GM18867 (cell line): ENCODE data around the gene CCDC148.
A peak's percentile ranks its signal among the peaks of the same experiment; 100 is the strongest.

ENCODE experiments used
- ATAC-seq: cut with Tn5 transposase; IDR thresholded peaks from one replicate; pipeline ENCODE4 v1.9.1; 2021; ENCODE audit warnings: mild to moderate bottlenecking, moderate library complexity; ENCODE audit not compliant: unreplicated experiment

Gene CCDC148

GRCh38 chr2:158184556-158185343, 271.8 kb downstream of the CCDC148 start:
- no peak for ATAC-seq

GRCh38 chr2:158184001-158184400, 272.6 kb downstream of the CCDC148 start:
- ATAC-seq, result no peak

GRCh38 chr2:158182676-158183295, 273.8 kb downstream of the CCDC148 start:
- ATAC-seq, result no peak

GRCh38 chr2:158181171-158181570, 275.4 kb downstream of the CCDC148 start:
- no peak for ATAC-seq

- ATAC-seq, result peak; percentile 55
Observed at GRCh38 chr2:158179660-158180059, 276.9 kb downstream of the CCDC148 start.

GRCh38 chr2:158178646-158179045, 277.9 kb downstream of the CCDC148 start:
- no peak for ATAC-seq

- ATAC-seq, result peak; percentile 58
Observed at GRCh38 chr2:158174956-158175355, 281.6 kb downstream of the CCDC148 start.

GRCh38 chr2:158174495-158174894, 282.1 kb downstream of the CCDC148 start:
- peak; percentile 47 for ATAC-seq

GRCh38 chr2:158172719-158173118, 283.8 kb downstream of the CCDC148 start:
- ATAC-seq, result no peak

GRCh38 chr2:158154596-158154995, 302.0 kb downstream of the CCDC148 start:
- ATAC-seq, result no peak

- no peak for ATAC-seq
Observed at GRCh38 chr2:158153270-158154015, 303.1 kb downstream of the CCDC148 start.

GRCh38 chr2:158144914-158145625, 311.5 kb downstream of the CCDC148 start:
- no peak for ATAC-seq

- ATAC-seq, result no peak
Observed at GRCh38 chr2:158143703-158144360, 312.7 kb downstream of the CCDC148 start.

GRCh38 chr2:158142568-158143332, 313.8 kb downstream of the CCDC148 start:
- no peak for ATAC-seq

GRCh38 chr2:158142165-158142564, 314.4 kb downstream of the CCDC148 start:
- ATAC-seq, result no peak

- no peak for ATAC-seq
Observed at GRCh38 chr2:158140201-158140600, 316.4 kb downstream of the CCDC148 start.

GRCh38 chr2:158138255-158138654, 318.3 kb downstream of the CCDC148 start:
- ATAC-seq, result no peak

GRCh38 chr2:158135096-158135495, 321.5 kb downstream of the CCDC148 start:
- ATAC-seq, result no peak

GRCh38 chr2:158134655-158135054, 321.9 kb downstream of the CCDC148 start:
- no peak for ATAC-seq

- no peak for ATAC-seq
Observed at GRCh38 chr2:158134055-158134454, 322.5 kb downstream of the CCDC148 start.
